ENCODE measurements around the gene OSBPL10.

The OSBPL10 gene

GRCh38 chr3:31725976-31726375 is 255.1 kb downstream of the OSBPL10 start:
- no peak for DNase-seq

GRCh38 chr3:31725568-31725967 is 255.5 kb downstream of the OSBPL10 start:
- no peak for DNase-seq

- DNase-seq: no peak
These were observed 256.4 kb downstream of the OSBPL10 start for GRCh38 chr3:31724651-31725050.

GRCh38 chr3:31724116-31724515 is 256.9 kb downstream of the OSBPL10 start:
- DNase-seq: no peak

- no peak for DNase-seq
These were observed 257.4 kb downstream of the OSBPL10 start for GRCh38 chr3:31723701-31724100.

- no peak for DNase-seq
These were observed 259.4 kb downstream of the OSBPL10 start for GRCh38 chr3:31721676-31722075.

GRCh38 chr3:31714495-31715280 is 266.4 kb downstream of the OSBPL10 start:
- DNase-seq: no peak

- DNase-seq: no peak
These were observed 267.2 kb downstream of the OSBPL10 start for GRCh38 chr3:31713816-31714215.

GRCh38 chr3:31710123-31710803 is 270.8 kb downstream of the OSBPL10 start:
- no peak for DNase-seq

GRCh38 chr3:31709526-31709925 is 271.5 kb downstream of the OSBPL10 start:
- no peak for DNase-seq

- no peak for DNase-seq
These were observed 272.1 kb downstream of the OSBPL10 start for GRCh38 chr3:31709005-31709404.

- no peak for DNase-seq
These were observed 273.8 kb downstream of the OSBPL10 start for GRCh38 chr3:31707286-31707685.

- DNase-seq: no peak
These were observed 275.3 kb downstream of the OSBPL10 start for GRCh38 chr3:31705736-31706135.

- no peak for DNase-seq
These were observed 276.4 kb downstream of the OSBPL10 start for GRCh38 chr3:31704591-31705179.

GRCh38 chr3:31704156-31704555 is 276.9 kb downstream of the OSBPL10 start:
- DNase-seq: no peak

- no peak for DNase-seq
These were observed 279.8 kb downstream of the OSBPL10 start for GRCh38 chr3:31701286-31701685.

GRCh38 chr3:31699309-31699953 is 281.6 kb downstream of the OSBPL10 start:
- no peak for DNase-seq

GRCh38 chr3:31696815-31697548 is 284.1 kb downstream of the OSBPL10 start:
- no peak for DNase-seq

- DNase-seq: no peak
These were observed 285.1 kb downstream of the OSBPL10 start for GRCh38 chr3:31696009-31696297.

- peak in 1 of 2 experiments; percentile 16 for DNase-seq
These were observed 285.6 kb downstream of the OSBPL10 start for GRCh38 chr3:31695280-31696008.

- no peak for DNase-seq
These were observed 287.7 kb downstream of the OSBPL10 start for GRCh38 chr3:31693346-31693745.

GRCh38 chr3:31692751-31693150 is 288.3 kb downstream of the OSBPL10 start:
- no peak for DNase-seq

All from stimulated activated CD4-positive, alpha-beta T cell treated with anti-CD3 and anti-CD28 coated beads, Interleukin-4, amount 100 ng/mL, for 4 hours (primary cell).